Upper lobe of left lung (tissue), 4 donors: ENCODE measurements around the gene PAX9.

Experiments used
- POLR2AphosphoS5 ChIP-seq, 2 donors: sonication (generic); formaldehyde crosslinking; IDR thresholded peaks; one replicate each; pipeline ENCODE4 v1.5.1; 2017; ENCODE audit warnings: antibody characterized with exemption in 2 of 2
- TF ChIP-seq, protein P1 (sequence below), 6 experiments: fragments of 450-650 bp in 4 of 6; fragments of 200-600 bp in 2 of 6; sonication (generic) in 2 of 6; IDR thresholded peaks; one replicate each; pipeline ENCODE4 v1.5.1; 2016 to 2019; ENCODE audit warnings: antibody characterized with exemption in 6 of 6

GRCh38 chr14:36713960-36714703, 52.5 kb downstream of the PAX9 start:
- TF ChIP-seq POLR2AphosphoS5 (IDR thresholded peaks at IDR 0.05) = no peak
- TF ChIP-seq, protein P1, sequence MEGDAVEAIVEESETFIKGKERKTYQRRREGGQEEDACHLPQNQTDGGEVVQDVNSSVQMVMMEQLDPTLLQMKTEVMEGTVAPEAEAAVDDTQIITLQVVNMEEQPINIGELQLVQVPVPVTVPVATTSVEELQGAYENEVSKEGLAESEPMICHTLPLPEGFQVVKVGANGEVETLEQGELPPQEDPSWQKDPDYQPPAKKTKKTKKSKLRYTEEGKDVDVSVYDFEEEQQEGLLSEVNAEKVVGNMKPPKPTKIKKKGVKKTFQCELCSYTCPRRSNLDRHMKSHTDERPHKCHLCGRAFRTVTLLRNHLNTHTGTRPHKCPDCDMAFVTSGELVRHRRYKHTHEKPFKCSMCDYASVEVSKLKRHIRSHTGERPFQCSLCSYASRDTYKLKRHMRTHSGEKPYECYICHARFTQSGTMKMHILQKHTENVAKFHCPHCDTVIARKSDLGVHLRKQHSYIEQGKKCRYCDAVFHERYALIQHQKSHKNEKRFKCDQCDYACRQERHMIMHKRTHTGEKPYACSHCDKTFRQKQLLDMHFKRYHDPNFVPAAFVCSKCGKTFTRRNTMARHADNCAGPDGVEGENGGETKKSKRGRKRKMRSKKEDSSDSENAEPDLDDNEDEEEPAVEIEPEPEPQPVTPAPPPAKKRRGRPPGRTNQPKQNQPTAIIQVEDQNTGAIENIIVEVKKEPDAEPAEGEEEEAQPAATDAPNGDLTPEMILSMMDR (IDR thresholded peaks at IDR 0.05) = no peak
